MM.1S (cell line): ENCODE data around the gene TEX19.

Experiments
- CTCF ChIP-seq: fragments of 300-600 bp; sonication (generic); IDR thresholded peaks from 2 replicates; pipeline ENCODE4 v1.5.1; 2016; ENCODE audit warnings: antibody characterized with exemption, low read length, mixed read lengths
- EZH2 ChIP-seq: fragments of 300-600 bp; sonication (generic); optimal IDR thresholded peaks from 2 replicates; pipeline ENCODE3; 2017; ENCODE audit warnings: low read depth, mild to moderate bottlenecking, antibody characterized with exemption, low read length, mixed read lengths

GRCh38 chr17:82392941-82393340, 33.9 kb downstream of the TEX19 start:
- no peak for TF ChIP-seq CTCF
- no peak for TF ChIP-seq EZH2
